Measurements from ENCODE around the gene SLC39A13.

The SLC39A13 gene

GRCh38 chr11:47415949-47416472, 7.6 kb downstream of the SLC39A13 start:
- no CpG with 5 or more reads among the region's 13 CpGs for WGBS, 2 donors (ENCODE audit: extremely low coverage in 2 of 2, insufficient read length in 2 of 2, insufficient replicate concordance in 1 of 2)
- DNase-seq (ENCODE audit: low spot score), result no peak

GRCh38 chr11:47417712-47418111, 9.3 kb downstream of the SLC39A13 start:
- DNase-seq (ENCODE audit: low spot score), result no peak
- H4K91ac ChIP-seq (ENCODE audit: low read depth, low read length, poor library complexity), result no peak overlapping the region
- no peak overlapping the region for H3K9ac ChIP-seq (ENCODE audit: low read depth, low read length, poor library complexity)
- no peak overlapping the region for H2AK5ac ChIP-seq (ENCODE audit: low read depth, low read length)
- WGBS, 2 donors (ENCODE audit: extremely low coverage in 2 of 2, insufficient read length in 2 of 2, insufficient replicate concordance in 1 of 2), result no CpG with 5 or more reads among the region's 6 CpGs
- no peak overlapping the region for H2BK5ac ChIP-seq (ENCODE audit: low read length)
- no peaks in the 10 kb centered on the region for H3K27me3 ChIP-seq (ENCODE audit: control insufficient read depth in 3 of 3, insufficient read depth in 3 of 3, low read depth in 1 of 3, low read length in 3 of 3)
- H3K14ac ChIP-seq (ENCODE audit: low read length), result no peak overlapping the region
- H3K27ac ChIP-seq (replicated peaks; ENCODE audit: low read length), result no peak overlapping the region
- no peak overlapping the region for H3K4ac ChIP-seq (ENCODE audit: low read length)
- H3K79me1 ChIP-seq (ENCODE audit: low read depth, low read length), result peaks cover 4% of the 10 kb centered on the region
- H3K4me2 ChIP-seq (ENCODE audit: insufficient read depth, low read length, poor library complexity, severe bottlenecking), result no peak overlapping the region
- H2BK12ac ChIP-seq (ENCODE audit: low read length), result no peak overlapping the region
- H2AFZ ChIP-seq (ENCODE audit: low read length), result no peak overlapping the region
- no peaks in the 10 kb centered on the region for H3K4me1 ChIP-seq (ENCODE audit: control insufficient read depth in 2 of 2, insufficient read depth in 1 of 2, low read depth in 1 of 2, low read length in 2 of 2)
- no peak overlapping the region for H2BK120ac ChIP-seq (ENCODE audit: low read depth, low read length)
- H2BK15ac ChIP-seq (ENCODE audit: low read length), result no peak overlapping the region
- no peak overlapping the region for H3K4me3 ChIP-seq (ENCODE audit: low read length in 2 of 2)
- peak overlapping the region; percentile 72 for H4K8ac ChIP-seq (ENCODE audit: low read depth, low read length)
- peaks cover 53 to 87% of the 10 kb centered on the region in 2 donors for H3K36me3 ChIP-seq (replicated peaks in 1 of 2; ENCODE audit: control insufficient read depth in 2 of 2, insufficient read depth in 2 of 2, low read length in 2 of 2)
- H3K9me3 ChIP-seq (replicated peaks in 1 of 2; ENCODE audit: control insufficient read depth in 2 of 2, insufficient read depth in 1 of 2, low read depth in 1 of 2, low read length in 2 of 2), result no peaks in the 10 kb centered on the region
- H3K18ac ChIP-seq (ENCODE audit: low read length), result no peak overlapping the region
- H3K23ac ChIP-seq (ENCODE audit: low read depth, low read length, poor library complexity), result no peak overlapping the region

More at GRCh38 chr11:47415949-47416472, 7.6 kb downstream of the SLC39A13 start:
- no peak overlapping the region for H2BK12ac ChIP-seq (ENCODE audit: low read length)
- H2BK15ac ChIP-seq (ENCODE audit: low read length), result no peak overlapping the region
- peaks cover 44 to 81% of the 10 kb centered on the region in 2 donors for H3K36me3 ChIP-seq (replicated peaks in 1 of 2; ENCODE audit: control insufficient read depth in 2 of 2, insufficient read depth in 2 of 2, low read length in 2 of 2)
- H2BK5ac ChIP-seq (ENCODE audit: low read length), result peak overlapping the region; percentile 19
- peak overlapping the region; percentile 50 for H3K9ac ChIP-seq (ENCODE audit: low read depth, low read length, poor library complexity)
- H3K4me2 ChIP-seq (ENCODE audit: insufficient read depth, low read length, poor library complexity, severe bottlenecking), result no peak overlapping the region
- peak overlapping the region; percentile 46 for H3K27ac ChIP-seq (replicated peaks; ENCODE audit: low read length)
- no peak overlapping the region for H2BK120ac ChIP-seq (ENCODE audit: low read depth, low read length)
- H3K4ac ChIP-seq (ENCODE audit: low read length), result no peak overlapping the region
- peak overlapping the region; percentile 97 for H3K23ac ChIP-seq (ENCODE audit: low read depth, low read length, poor library complexity)
- peak overlapping the region; percentile 56 for H3K14ac ChIP-seq (ENCODE audit: low read length)
- H3K4me1 ChIP-seq (ENCODE audit: control insufficient read depth in 2 of 2, insufficient read depth in 1 of 2, low read depth in 1 of 2, low read length in 2 of 2), result no peaks in the 10 kb centered on the region
- no peaks in the 10 kb centered on the region for H3K9me3 ChIP-seq (replicated peaks in 1 of 2; ENCODE audit: control insufficient read depth in 2 of 2, insufficient read depth in 1 of 2, low read depth in 1 of 2, low read length in 2 of 2)
- no peak overlapping the region for H3K4me3 ChIP-seq (ENCODE audit: low read length in 2 of 2)
- H3K18ac ChIP-seq (ENCODE audit: low read length), result peak overlapping the region; percentile 71
- peak overlapping the region; percentile 53 for H4K91ac ChIP-seq (ENCODE audit: low read depth, low read length, poor library complexity)
- no peak overlapping the region for H2AFZ ChIP-seq (ENCODE audit: low read length)
- no peaks in the 10 kb centered on the region for H3K27me3 ChIP-seq (ENCODE audit: control insufficient read depth in 3 of 3, insufficient read depth in 3 of 3, low read depth in 1 of 3, low read length in 3 of 3)
- H2AK5ac ChIP-seq (ENCODE audit: low read depth, low read length), result no peak overlapping the region
- peak overlapping the region; percentile 48 for H4K8ac ChIP-seq (ENCODE audit: low read depth, low read length)
- peaks cover 4% of the 10 kb centered on the region for H3K79me1 ChIP-seq (ENCODE audit: low read depth, low read length)

GRCh38 chr11:47418454-47419259, 10.3 kb downstream of the SLC39A13 start:
- Histone ChIP-seq H3K27ac (replicated peaks; ENCODE audit: low read length) (no peak overlapping the region), H2BK120ac (ENCODE audit: low read depth, low read length) (no peak overlapping the region), H2AFZ (ENCODE audit: low read length) (no peak overlapping the region), H3K36me3 (replicated peaks in 1 of 2; ENCODE audit: control insufficient read depth in 2 of 2, insufficient read depth in 2 of 2, low read length in 2 of 2) (peaks cover 56 to 91% of the 10 kb centered on the region in 2 donors), H3K9me3 (replicated peaks in 1 of 2; ENCODE audit: control insufficient read depth in 2 of 2, insufficient read depth in 1 of 2, low read depth in 1 of 2, low read length in 2 of 2) (no peaks in the 10 kb centered on the region), H3K23ac (ENCODE audit: low read depth, low read length, poor library complexity) (no peak overlapping the region), H3K27me3 (ENCODE audit: control insufficient read depth in 3 of 3, insufficient read depth in 3 of 3, low read depth in 1 of 3, low read length in 3 of 3) (no peaks in the 10 kb centered on the region), H2AK5ac (ENCODE audit: low read depth, low read length) (no peak overlapping the region), H3K9ac (ENCODE audit: low read depth, low read length, poor library complexity) (no peak overlapping the region), H4K91ac (ENCODE audit: low read depth, low read length, poor library complexity) (no peak overlapping the region), H3K79me1 (ENCODE audit: low read depth, low read length) (peaks cover 4% of the 10 kb centered on the region), H2BK12ac (ENCODE audit: low read length) (no peak overlapping the region), H2BK5ac (ENCODE audit: low read length) (no peak overlapping the region), H3K4me1 (ENCODE audit: control insufficient read depth in 2 of 2, insufficient read depth in 1 of 2, low read depth in 1 of 2, low read length in 2 of 2) (no peaks in the 10 kb centered on the region), H3K4me3 (ENCODE audit: low read length in 2 of 2) (no peak overlapping the region), H3K4me2 (ENCODE audit: insufficient read depth, low read length, poor library complexity, severe bottlenecking) (no peak overlapping the region), H4K8ac (ENCODE audit: low read depth, low read length) (no peak overlapping the region), H3K4ac (ENCODE audit: low read length) (no peak overlapping the region), H3K18ac (ENCODE audit: low read length) (no peak overlapping the region), H3K14ac (ENCODE audit: low read length) (no peak overlapping the region), H2BK15ac (ENCODE audit: low read length) (no peak overlapping the region)
- no CpG with 5 or more reads among the region's 23 CpGs for WGBS, 2 donors (ENCODE audit: extremely low coverage in 2 of 2, insufficient read length in 2 of 2, insufficient replicate concordance in 1 of 2)
- DNase-seq (ENCODE audit: low spot score), result no peak

- H2BK12ac ChIP-seq (ENCODE audit: low read length), result no peak overlapping the region
- H3K14ac ChIP-seq (ENCODE audit: low read length), result no peak overlapping the region
- no peak overlapping the region for H2BK120ac ChIP-seq (ENCODE audit: low read depth, low read length)
- no peak overlapping the region for H2BK15ac ChIP-seq (ENCODE audit: low read length)
- no CpG with 5 or more reads among the region's 14 CpGs for WGBS, 2 donors (ENCODE audit: extremely low coverage in 2 of 2, insufficient read length in 2 of 2, insufficient replicate concordance in 1 of 2)
- H3K4ac ChIP-seq (ENCODE audit: low read length), result no peak overlapping the region
- peaks cover 7% of the 10 kb centered on the region for H3K79me1 ChIP-seq (ENCODE audit: low read depth, low read length)
- H3K27ac ChIP-seq (replicated peaks; ENCODE audit: low read length), result no peak overlapping the region
- no peaks in the 10 kb centered on the region for H3K27me3 ChIP-seq (ENCODE audit: control insufficient read depth in 3 of 3, insufficient read depth in 3 of 3, low read depth in 1 of 3, low read length in 3 of 3)
- H3K36me3 ChIP-seq (replicated peaks in 1 of 2; ENCODE audit: control insufficient read depth in 2 of 2, insufficient read depth in 2 of 2, low read length in 2 of 2), result peaks cover 32 to 45% of the 10 kb centered on the region in 2 donors
- H4K91ac ChIP-seq (ENCODE audit: low read depth, low read length, poor library complexity), result no peak overlapping the region
- H3K9ac ChIP-seq (ENCODE audit: low read depth, low read length, poor library complexity), result peak overlapping the region; percentile 83
- peaks cover 3 to 7% of the 10 kb centered on the region in 2 donors for H3K4me1 ChIP-seq (ENCODE audit: control insufficient read depth in 2 of 2, insufficient read depth in 1 of 2, low read depth in 1 of 2, low read length in 2 of 2)
- peak overlapping the region; percentile 48 for H3K18ac ChIP-seq (ENCODE audit: low read length)
- H3K9me3 ChIP-seq (replicated peaks in 1 of 2; ENCODE audit: control insufficient read depth in 2 of 2, insufficient read depth in 1 of 2, low read depth in 1 of 2, low read length in 2 of 2), result no peaks in the 10 kb centered on the region
- H3K4me2 ChIP-seq (ENCODE audit: insufficient read depth, low read length, poor library complexity, severe bottlenecking), result peak overlapping the region; percentile 78
- peak overlapping the region; percentile 1 for H3K23ac ChIP-seq (ENCODE audit: low read depth, low read length, poor library complexity)
- DNase-seq (ENCODE audit: low spot score), result no peak
- H2BK5ac ChIP-seq (ENCODE audit: low read length), result peak overlapping the region; percentile 7
- no peak overlapping the region for H2AK5ac ChIP-seq (ENCODE audit: low read depth, low read length)
- H2AFZ ChIP-seq (ENCODE audit: low read length), result peak overlapping the region; percentile 98
- peak overlapping the region; percentile 94 to 98 for H3K4me3 ChIP-seq (ENCODE audit: low read length in 2 of 2)
- no peak overlapping the region for H4K8ac ChIP-seq (ENCODE audit: low read depth, low read length)
Measured at GRCh38 chr11:47425611-47426010, 17.2 kb downstream of the SLC39A13 start.

Measured in neuronal stem cell (in vitro differentiated cells).